ENCODE measurements around the gene SLC25A42. TPM values are rescaled to one million over a fixed set of nuclear protein-coding genes. Genes with fewer than 3 reads are reported as not detected.
"Not testable (repeated sequence)": the region's sequence is repeated elsewhere in the genome, so short reads cannot be mapped to it uniquely, and the experiment has no call there.

Gene SLC25A42
- total RNA-seq, 1 donor from 2014 or later: 1.3 TPM

- no peak for TF ChIP-seq CTCF (IDR thresholded peaks at IDR 0.05; ENCODE audit: insufficient read depth, low read length, severe bottlenecking)
- H3K27me3 ChIP-seq (ENCODE audit: control insufficient read depth, insufficient read depth, low read length): no peaks in the 10 kb centered on the region
- H3K4me3 ChIP-seq (ENCODE audit: low read depth, low read length): peak overlapping the region; percentile 46
- no peak for DNase-seq (ENCODE audit: low read depth)
- no peaks in the 10 kb centered on the region for H3K36me3 ChIP-seq (ENCODE audit: control insufficient read depth, insufficient read depth, low read length)
- FAIRE-seq: no peak
Measured at GRCh38 chr19:19106056-19106551, 42.3 kb downstream of the SLC25A42 start.

GRCh38 chr19:19106938-19107337, 43.1 kb downstream of the SLC25A42 start:
- not testable (repeated sequence) for DNase-seq (ENCODE audit: low read depth); H3K27me3 ChIP-seq (ENCODE audit: control insufficient read depth, insufficient read depth, low read length); H3K36me3 ChIP-seq (ENCODE audit: control insufficient read depth, insufficient read depth, low read length); FAIRE-seq; H3K4me3 ChIP-seq (ENCODE audit: low read depth, low read length)

GRCh38 chr19:19107654-19108053, 43.9 kb downstream of the SLC25A42 start:
- Histone ChIP-seq H3K4me3 (ENCODE audit: low read depth, low read length) (no peak overlapping the region), H3K27me3 (ENCODE audit: control insufficient read depth, insufficient read depth, low read length) (peaks cover 2% of the 10 kb centered on the region), H3K36me3 (ENCODE audit: control insufficient read depth, insufficient read depth, low read length) (no peaks in the 10 kb centered on the region)
- FAIRE-seq (no peak), DNase-seq (ENCODE audit: low read depth) (no peak)
- no peak for TF ChIP-seq CTCF (IDR thresholded peaks at IDR 0.05; ENCODE audit: insufficient read depth, low read length, severe bottlenecking)

DNA sequence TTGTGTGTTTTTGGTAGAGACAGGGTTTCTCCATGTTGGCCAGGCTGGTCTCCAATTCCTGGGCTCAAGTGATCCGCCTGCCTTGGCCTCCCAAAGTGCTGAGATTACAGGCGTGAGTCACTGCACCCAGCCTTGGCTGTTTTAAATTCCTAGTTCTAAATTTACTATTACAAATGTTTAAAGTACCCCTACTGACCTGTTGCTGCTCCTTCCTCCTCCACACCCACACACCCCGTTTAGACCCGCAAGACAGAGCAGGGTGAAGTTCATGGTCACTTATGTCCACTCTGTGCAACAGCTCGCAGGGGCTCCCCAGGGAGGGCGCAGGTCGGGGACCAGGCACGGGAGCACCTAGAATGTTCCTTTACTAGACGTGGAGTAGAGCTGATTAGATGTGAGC, 45.8 kb downstream of the SLC25A42 start:
- no peak for TF ChIP-seq CTCF (IDR thresholded peaks at IDR 0.05; ENCODE audit: insufficient read depth, low read length, severe bottlenecking)
- H3K36me3 ChIP-seq (ENCODE audit: control insufficient read depth, insufficient read depth, low read length): no peaks in the 10 kb centered on the region
- no peak for DNase-seq (ENCODE audit: low read depth)
- H3K4me3 ChIP-seq (ENCODE audit: low read depth, low read length): no peak overlapping the region
- H3K27me3 ChIP-seq (ENCODE audit: control insufficient read depth, insufficient read depth, low read length): peaks cover 2% of the 10 kb centered on the region
- no peak for FAIRE-seq

DNA sequence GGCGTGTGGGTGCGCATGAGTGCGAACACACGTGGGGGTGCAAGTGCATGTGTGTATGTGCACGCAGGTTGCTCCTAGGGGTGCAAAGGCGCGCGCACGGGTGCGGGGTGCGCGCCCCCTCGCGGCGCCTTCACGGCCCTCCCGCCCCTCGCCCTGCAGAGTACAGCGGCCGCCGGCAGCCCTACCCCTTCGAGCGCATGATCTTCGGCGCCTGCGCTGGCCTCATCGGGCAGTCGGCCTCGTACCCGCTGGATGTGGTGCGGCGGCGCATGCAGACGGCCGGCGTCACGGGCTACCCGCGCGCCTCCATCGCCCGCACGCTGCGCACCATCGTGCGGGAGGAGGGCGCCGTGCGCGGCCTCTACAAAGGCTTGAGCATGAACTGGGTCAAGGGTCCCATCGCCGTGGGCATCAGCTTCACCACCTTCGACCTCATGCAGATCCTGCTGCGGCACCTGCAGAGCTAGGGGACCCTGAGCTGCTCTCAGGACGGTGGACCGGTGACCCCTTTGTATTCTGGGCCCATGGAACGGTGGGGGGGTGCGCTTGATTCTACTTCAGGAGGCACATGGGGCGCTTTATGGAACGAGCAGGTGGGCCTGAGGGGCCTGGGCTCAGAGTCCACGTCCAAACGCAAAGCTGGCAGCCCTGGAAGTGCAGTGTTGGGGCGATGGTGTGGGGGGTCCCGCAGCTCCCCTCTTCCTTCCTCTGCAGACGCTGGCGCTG, 46.8 kb downstream of the SLC25A42 start:
- TF ChIP-seq CTCF (IDR thresholded peaks at IDR 0.05; ENCODE audit: insufficient read depth, low read length, severe bottlenecking): peak; percentile 36
- FAIRE-seq: no peak

DNA sequence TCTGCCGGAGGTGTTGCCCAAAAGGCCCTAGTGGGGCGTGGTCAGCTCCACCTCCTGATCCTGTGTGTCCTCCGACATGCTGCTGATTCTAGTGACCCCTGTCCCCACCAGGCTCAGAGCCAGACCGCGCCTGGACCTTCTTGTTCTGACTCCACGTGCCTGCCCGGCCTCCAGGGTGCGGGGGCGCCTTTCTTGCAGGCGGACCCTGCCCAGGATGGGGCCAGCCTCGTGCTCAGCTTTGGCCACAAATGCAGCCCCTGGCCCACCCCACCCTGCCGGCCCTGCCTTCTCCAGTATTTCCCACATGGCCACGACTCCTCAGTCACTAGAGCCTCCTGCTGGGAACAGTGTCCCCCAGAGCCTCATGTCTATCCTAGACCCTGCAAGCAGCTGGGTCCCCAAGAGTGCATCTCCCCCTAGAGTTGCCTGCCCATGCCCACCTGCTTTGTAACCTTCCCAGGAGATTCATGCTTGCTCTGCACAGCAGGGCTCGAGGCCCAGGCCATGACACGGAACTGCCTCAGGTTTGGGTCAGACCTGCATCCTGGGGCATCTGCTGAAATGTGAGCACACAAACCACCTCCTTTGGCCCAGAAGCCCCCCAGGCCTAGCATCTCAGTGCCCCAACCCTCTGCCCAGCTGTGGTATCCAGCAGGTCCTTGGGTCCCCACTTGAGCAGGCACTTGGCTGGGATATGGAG, 47.5 kb downstream of the SLC25A42 start:
- FAIRE-seq: no peak
- Histone ChIP-seq H3K4me3 (ENCODE audit: low read depth, low read length) (no peak overlapping the region), H3K27me3 (ENCODE audit: control insufficient read depth, insufficient read depth, low read length) (peaks cover 2% of the 10 kb centered on the region), H3K36me3 (ENCODE audit: control insufficient read depth, insufficient read depth, low read length) (no peaks in the 10 kb centered on the region)
- no peak for TF ChIP-seq CTCF (IDR thresholded peaks at IDR 0.05; ENCODE audit: insufficient read depth, low read length, severe bottlenecking)
- DNase-seq (ENCODE audit: low read depth): no peak

More for the DNA sequence above, 46.8 kb downstream of the SLC25A42 start:
- no peak overlapping the region for H3K4me3 ChIP-seq (ENCODE audit: low read depth, low read length)
- DNase-seq (ENCODE audit: low read depth): no peak
- H3K36me3 ChIP-seq (ENCODE audit: control insufficient read depth, insufficient read depth, low read length): no peaks in the 10 kb centered on the region
- H3K27me3 ChIP-seq (ENCODE audit: control insufficient read depth, insufficient read depth, low read length): peaks cover 2% of the 10 kb centered on the region

Data from bronchial epithelial cell (primary cell).